Neural progenitor cell (in vitro differentiated cells): ENCODE results near the gene LGALS14. TPM values are rescaled to one million over a fixed set of nuclear protein-coding genes. Genes with fewer than 3 reads are reported as not detected.

Experiments used
- DNase-seq: peaks from one replicate; pipeline ENCODE4 v3.0.0-alpha.2; 2016; ENCODE audit warnings: low spot score
- H2AFZ ChIP-seq: fragments of 200-600 bp; sonication (generic); replicated peaks from 2 replicates; pipeline ENCODE4 v1.6.1; 2016; ENCODE audit warnings: antibody characterized with exemption
- H3F3A ChIP-seq: fragments of 200-600 bp; sonication (generic); 2 replicates; pipeline ENCODE4 v1.6.1; 2016; ENCODE audit warnings: antibody characterized with exemption, low read depth
- H3K27ac ChIP-seq: fragments of 200-600 bp; sonication (generic); 2 replicates; pipeline ENCODE4 v1.5.1; 2016; ENCODE audit warnings: mild to moderate bottlenecking
- H3K27me3 ChIP-seq: fragments of 200-600 bp; sonication (generic); 2 replicates; pipeline ENCODE4 v1.6.1; 2016; ENCODE audit warnings: mild to moderate bottlenecking, moderate library complexity
- H3K36me3 ChIP-seq: fragments of 200-600 bp; sonication (generic); 2 replicates; pipeline ENCODE4 v1.5.1; 2016
- H3K4me1 ChIP-seq: fragments of 200-600 bp; sonication (generic); 2 replicates; pipeline ENCODE4 v1.6.1; 2016; ENCODE audit warnings: mixed run types
- H3K4me2 ChIP-seq: fragments of 200-600 bp; sonication (generic); 2 replicates; pipeline ENCODE4 v1.6.1; 2016
- H3K4me3 ChIP-seq: fragments of 200-600 bp; sonication (generic); 2 replicates; pipeline ENCODE4 v1.5.1; 2016
- H3K79me2 ChIP-seq: fragments of 200-600 bp; sonication (generic); 2 replicates; pipeline ENCODE4 v1.6.1; 2016; ENCODE audit warnings: low read depth
- H3K9ac ChIP-seq: fragments of 200-600 bp; sonication (generic); 2 replicates; pipeline ENCODE4 v1.6.1; 2016
- H3K9me3 ChIP-seq: fragments of 200-600 bp; sonication (generic); 2 replicates; pipeline ENCODE4 v1.5.1; 2016; ENCODE audit warnings: low read depth
- H4K20me1 ChIP-seq: fragments of 200-600 bp; sonication (generic); 2 replicates; pipeline ENCODE4 v1.6.1; 2016; ENCODE audit warnings: low read depth
- H3K27ac Mint-ChIP-seq: 3 replicates; pipeline ENCODE4 v1.8.0; 2021; ENCODE audit warnings: mixed read lengths
- H3K27me3 Mint-ChIP-seq: 2 replicates; pipeline ENCODE4 v1.8.0; 2022; ENCODE audit warnings: low read depth, mild to moderate bottlenecking, inconsistent platforms, moderate library complexity, mixed read lengths; ENCODE audit not compliant: insufficient read depth
- H3K36me3 Mint-ChIP-seq: 3 replicates; pipeline ENCODE4 v1.8.0; 2021; ENCODE audit warnings: mixed read lengths
- H3K4me1 Mint-ChIP-seq: 3 replicates; pipeline ENCODE4 v1.8.0; 2021; ENCODE audit warnings: mixed read lengths
- H3K4me3 Mint-ChIP-seq: 3 replicates; pipeline ENCODE4 v1.8.0; 2021; ENCODE audit warnings: mild to moderate bottlenecking, moderate library complexity, mixed read lengths
- H3K9me3 Mint-ChIP-seq: 3 replicates; pipeline ENCODE4 v1.8.0; 2020; ENCODE audit warnings: mixed read lengths
- EZH2 ChIP-seq: fragments of 200-600 bp; sonication (generic); IDR thresholded peaks from 2 replicates; pipeline ENCODE4 v1.6.1; 2017; ENCODE audit warnings: antibody characterized with exemption, mild to moderate bottlenecking, moderate library complexity
- EZH2phosphoT487 ChIP-seq: fragments of 200-600 bp; sonication (generic); IDR thresholded peaks from 2 replicates; pipeline ENCODE4 v1.6.1; 2017; ENCODE audit warnings: antibody characterized with exemption
- total RNA-seq: library from RNA; depleted of rRNA; stranded (reverse); fragments of >200 nt; gene quantifications from 2 replicates; pipeline ENCODE4 v1.2.3, GENCODE V29; 2015; ENCODE audit warnings: low replicate concordance
- TF ChIP-seq, protein P1 (sequence below): fragments of 200-600 bp; sonication (generic); IDR thresholded peaks from 2 replicates; pipeline ENCODE4 v1.5.1; 2017; ENCODE audit warnings: antibody characterized with exemption, mild to moderate bottlenecking

The LGALS14 gene
- total RNA-seq, 1 donor from 2014 or later = not detected

DNA sequence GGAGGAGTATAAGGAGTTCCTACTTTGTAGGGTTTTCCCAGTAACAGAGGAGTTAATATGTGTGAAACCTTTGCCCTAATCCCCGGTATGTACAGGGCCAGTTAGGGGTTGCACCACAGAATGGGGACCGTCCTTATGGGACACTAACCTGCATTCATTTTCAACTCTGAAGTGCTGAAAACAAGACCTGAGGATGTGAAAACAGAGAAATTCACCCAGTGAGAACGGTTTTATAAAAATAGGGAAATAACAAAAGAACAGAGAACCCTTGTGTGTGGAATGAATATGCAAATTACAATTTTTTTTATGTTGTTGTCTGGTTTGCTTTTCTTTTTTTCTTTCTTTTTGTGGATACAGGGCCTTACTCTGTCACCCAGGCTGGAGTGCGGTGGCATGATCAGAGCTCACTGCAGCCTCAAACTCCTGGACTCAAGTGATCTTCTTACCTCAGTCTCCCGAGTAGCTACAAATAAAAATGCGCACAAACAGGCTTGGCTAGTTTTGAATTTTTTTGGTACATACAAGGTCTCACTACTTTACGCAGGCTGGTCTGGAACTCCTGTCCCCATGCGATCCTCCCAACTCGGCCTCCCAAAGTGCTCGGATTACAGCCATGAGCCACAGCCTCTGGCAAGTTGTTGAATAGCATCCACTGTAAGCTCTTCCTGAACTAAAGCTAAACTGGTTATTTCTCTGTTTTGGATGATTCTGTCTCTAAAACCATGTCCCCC, 23.0 kb downstream of the LGALS14 start:
- Histone ChIP-seq H2AFZ (no peak overlapping the region), H3K4me2 (no peak overlapping the region), H3K9me3 (no peaks in the 10 kb centered on the region), H3K9ac (no peak overlapping the region), H3K36me3 (no peaks in the 10 kb centered on the region), H3K79me2 (no peaks in the 10 kb centered on the region), H4K20me1 (no peaks in the 10 kb centered on the region), H3K27ac (no peak overlapping the region), H3F3A (no peaks in the 10 kb centered on the region), H3K4me1 (no peaks in the 10 kb centered on the region), H3K27me3 (peaks cover 10% of the 10 kb centered on the region), H3K4me3 (no peak overlapping the region)
- H3K27me3 Mint-ChIP-seq = peaks cover 5% of the 10 kb centered on the region
- no peaks in the 10 kb centered on the region for H3K4me1 Mint-ChIP-seq
- TF ChIP-seq, protein P1, sequence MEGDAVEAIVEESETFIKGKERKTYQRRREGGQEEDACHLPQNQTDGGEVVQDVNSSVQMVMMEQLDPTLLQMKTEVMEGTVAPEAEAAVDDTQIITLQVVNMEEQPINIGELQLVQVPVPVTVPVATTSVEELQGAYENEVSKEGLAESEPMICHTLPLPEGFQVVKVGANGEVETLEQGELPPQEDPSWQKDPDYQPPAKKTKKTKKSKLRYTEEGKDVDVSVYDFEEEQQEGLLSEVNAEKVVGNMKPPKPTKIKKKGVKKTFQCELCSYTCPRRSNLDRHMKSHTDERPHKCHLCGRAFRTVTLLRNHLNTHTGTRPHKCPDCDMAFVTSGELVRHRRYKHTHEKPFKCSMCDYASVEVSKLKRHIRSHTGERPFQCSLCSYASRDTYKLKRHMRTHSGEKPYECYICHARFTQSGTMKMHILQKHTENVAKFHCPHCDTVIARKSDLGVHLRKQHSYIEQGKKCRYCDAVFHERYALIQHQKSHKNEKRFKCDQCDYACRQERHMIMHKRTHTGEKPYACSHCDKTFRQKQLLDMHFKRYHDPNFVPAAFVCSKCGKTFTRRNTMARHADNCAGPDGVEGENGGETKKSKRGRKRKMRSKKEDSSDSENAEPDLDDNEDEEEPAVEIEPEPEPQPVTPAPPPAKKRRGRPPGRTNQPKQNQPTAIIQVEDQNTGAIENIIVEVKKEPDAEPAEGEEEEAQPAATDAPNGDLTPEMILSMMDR = no peak
- TF ChIP-seq EZH2 (no peak), EZH2phosphoT487 (no peak)
- H3K27ac Mint-ChIP-seq = no peak overlapping the region
- DNase-seq = no peak
- no peaks in the 10 kb centered on the region for H3K36me3 Mint-ChIP-seq
- H3K4me3 Mint-ChIP-seq = no peak overlapping the region
- no peaks in the 10 kb centered on the region for H3K9me3 Mint-ChIP-seq

DNA sequence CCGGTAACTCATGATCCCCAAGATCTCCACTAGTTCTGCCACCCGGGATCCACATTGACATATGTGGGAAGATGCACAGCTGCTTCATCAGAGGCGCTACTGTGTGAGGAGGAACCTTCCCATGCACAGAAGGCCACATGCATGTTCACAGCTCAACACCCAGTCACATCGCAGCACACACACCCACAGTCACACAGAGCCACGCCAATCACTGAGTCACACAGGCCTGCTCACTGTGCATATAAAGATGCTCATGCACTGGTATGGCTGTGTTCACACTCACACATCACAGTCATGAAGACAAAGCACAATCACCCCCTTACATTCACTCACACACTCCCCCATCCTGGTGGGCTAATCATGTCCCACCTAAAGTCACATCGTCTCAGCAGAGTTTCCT, 23.8 kb downstream of the LGALS14 start:
- TF ChIP-seq EZH2 (no peak), EZH2phosphoT487 (no peak)
- TF ChIP-seq, protein P1 = no peak
- no peaks in the 10 kb centered on the region for H3K9me3 Mint-ChIP-seq

GRCh38 chr19:39729594-39729993, 25.3 kb downstream of the LGALS14 start:
- H3K27me3 Mint-ChIP-seq = peaks cover 5% of the 10 kb centered on the region
- Histone ChIP-seq H2AFZ (no peak overlapping the region), H3K27ac (no peak overlapping the region), H3K4me3 (no peak overlapping the region), H3K36me3 (no peaks in the 10 kb centered on the region), H3K79me2 (no peaks in the 10 kb centered on the region), H3K27me3 (no peaks in the 10 kb centered on the region), H4K20me1 (no peaks in the 10 kb centered on the region), H3K4me1 (no peaks in the 10 kb centered on the region), H3K9ac (no peak overlapping the region), H3K4me2 (no peak overlapping the region), H3K9me3 (no peaks in the 10 kb centered on the region), H3F3A (no peaks in the 10 kb centered on the region)
- no peak overlapping the region for H3K4me3 Mint-ChIP-seq
- DNase-seq = no peak
- no peaks in the 10 kb centered on the region for H3K4me1 Mint-ChIP-seq
- H3K27ac Mint-ChIP-seq = no peak overlapping the region
- TF ChIP-seq EZH2phosphoT487 (no peak), EZH2 (no peak)
- TF ChIP-seq, protein P1 = no peak
- no peaks in the 10 kb centered on the region for H3K36me3 Mint-ChIP-seq
- no peaks in the 10 kb centered on the region for H3K9me3 Mint-ChIP-seq

More for the DNA sequence above, 23.8 kb downstream of the LGALS14 start:
- Mint-ChIP-seq H3K4me1 (no peaks in the 10 kb centered on the region), H3K36me3 (no peaks in the 10 kb centered on the region), H3K27ac (no peak overlapping the region), H3K27me3 (peaks cover 5% of the 10 kb centered on the region), H3K4me3 (no peak overlapping the region)
- no peaks in the 10 kb centered on the region for H3F3A ChIP-seq
- peaks cover 6% of the 10 kb centered on the region for H3K27me3 ChIP-seq
- H3K4me1 ChIP-seq = no peaks in the 10 kb centered on the region
- H4K20me1 ChIP-seq = no peaks in the 10 kb centered on the region
- no peak overlapping the region for H3K9ac ChIP-seq
- H3K4me3 ChIP-seq = no peak overlapping the region
- no peak overlapping the region for H3K27ac ChIP-seq
- no peak overlapping the region for H2AFZ ChIP-seq
- no peak for DNase-seq
- no peak overlapping the region for H3K4me2 ChIP-seq
- H3K9me3 ChIP-seq = no peaks in the 10 kb centered on the region
- H3K36me3 ChIP-seq = no peaks in the 10 kb centered on the region
- H3K79me2 ChIP-seq = no peaks in the 10 kb centered on the region
